ENCODE data around the gene SETD1B. TPM values are rescaled to one million over a fixed set of nuclear protein-coding genes. Genes with fewer than 3 reads are reported as not detected.
"Not testable (repeated sequence)": the region's sequence is repeated elsewhere in the genome, so short reads cannot be mapped to it uniquely, and the experiment has no call there.

The SETD1B gene
- total RNA-seq, 6 donors from 2014 or later = 9.3 to 47.1 (median 20.4) TPM

- peaks cover 23 to 73% (median 60%) of the 10 kb centered on the region in 4 donors for H3K4me1 ChIP-seq
- TF ChIP-seq POLR2A (IDR thresholded peaks at IDR 0.05) = no peak
- TF ChIP-seq EP300 (IDR thresholded peaks at IDR 0.05) = no peak
- no peak for TF ChIP-seq POLR2AphosphoS5 (IDR thresholded peaks at IDR 0.05)
- no peak for TF ChIP-seq CTCF (IDR thresholded peaks at IDR 0.05)
Observed at GRCh38 chr12:121788176-121788818, 15.5 kb upstream of the SETD1B start.

GRCh38 chr12:121789233-121789781 is 14.5 kb upstream of the SETD1B start:
- H3K9me3 ChIP-seq = no peaks in the 10 kb centered on the region
- WGBS, 2 donors = 56 to 74% methylated on average over 8 to 12 of the region's 13 CpGs
- TF ChIP-seq POLR2A (IDR thresholded peaks at IDR 0.05) (peak in 1 of 4 donors; percentile 22), POLR2AphosphoS5 (IDR thresholded peaks at IDR 0.05) (peak in 1 of 2 donors; percentile 52), CTCF (IDR thresholded peaks at IDR 0.05) (no peak), EP300 (IDR thresholded peaks at IDR 0.05) (no peak)
- DNase-seq (no peak), ATAC-seq (ENCODE audit: low FRiP score in 2 of 2) (peak in 1 of 2 donors; percentile 18)
- H3K27me3 ChIP-seq = no peaks in the 10 kb centered on the region
- H3K4me3 ChIP-seq = peak overlapping the region in 3 of 4 donors; percentile 9 to 26 (median 24)
- H3K27ac ChIP-seq = peak overlapping the region; percentile 79 to 94 (median 84)
- H3K36me3 ChIP-seq = no peaks in the 10 kb centered on the region
- peaks cover 33 to 83% (median 69%) of the 10 kb centered on the region in 4 donors for H3K4me1 ChIP-seq

More at GRCh38 chr12:121788176-121788818, 15.5 kb upstream of the SETD1B start:
- Histone ChIP-seq H3K27ac (peak overlapping the region in 3 of 4 donors; percentile 83 to 94 (median 85)), H3K4me3 (no peak overlapping the region), H3K36me3 (no peaks in the 10 kb centered on the region), H3K9me3 (no peaks in the 10 kb centered on the region), H3K27me3 (no peaks in the 10 kb centered on the region)
- WGBS, 2 donors = 63 to 70% methylated on average over 7 of the region's 7 CpGs
- DNase-seq = no peak
- ATAC-seq (ENCODE audit: low FRiP score in 2 of 2) = no peak

GRCh38 chr12:121789800-121790728 is 13.7 kb upstream of the SETD1B start:
- TF ChIP-seq CTCF (IDR thresholded peaks at IDR 0.05) (no peak), POLR2A (IDR thresholded peaks at IDR 0.05) (peak in 1 of 4 donors; percentile 65), POLR2AphosphoS5 (IDR thresholded peaks at IDR 0.05) (peak in 1 of 2 donors; percentile 32), EP300 (IDR thresholded peaks at IDR 0.05) (no peak)
- H3K27me3 ChIP-seq = no peaks in the 10 kb centered on the region
- peak; percentile 88 to 92 for DNase-seq
- H3K4me3 ChIP-seq = peak overlapping the region in 3 of 4 donors; percentile 9 to 26 (median 24)
- H3K36me3 ChIP-seq = no peaks in the 10 kb centered on the region
- peak; percentile 33 to 52 for ATAC-seq (ENCODE audit: low FRiP score in 2 of 2)
- no peaks in the 10 kb centered on the region for H3K9me3 ChIP-seq
- peaks cover 40 to 91% (median 77%) of the 10 kb centered on the region in 4 donors for H3K4me1 ChIP-seq
- H3K27ac ChIP-seq = peak overlapping the region; percentile 79 to 94 (median 84)
- WGBS, 2 donors = 45 to 52% methylated on average over 23 to 28 of the region's 28 CpGs

GRCh38 chr12:121790785-121791184 is 13.0 kb upstream of the SETD1B start:
- not testable (repeated sequence) for ATAC-seq (ENCODE audit: low FRiP score in 2 of 2); DNase-seq; H3K4me3 ChIP-seq; H3K9me3 ChIP-seq; H3K36me3 ChIP-seq; H3K27me3 ChIP-seq
- 92 to 95% methylated on average over 8 of the region's 8 CpGs for WGBS, 2 donors
- Histone ChIP-seq H3K4me1 (peaks cover 47 to 98% (median 83%) of the 10 kb centered on the region in 4 donors), H3K27ac (peak overlapping the region; percentile 79 to 94 (median 84))
